MCF 10A (cell line): Measurements from ENCODE around the gene DLG2. TPM values are rescaled to one million over a fixed set of nuclear protein-coding genes. Genes with fewer than 3 reads are reported as not detected.

Experiments
- BruUV-seq: library from RNA; stranded (reverse); fragments of 400-500 nt; replicated peaks from 2 replicates; lab custom pipeline; 2021; lab: Mats Ljungman, UMichigan
- CTCF ChIA-PET: fragments of 300-600 bp; sonication (Branson Sonifier 250); formaldehyde crosslinking; extraction: SDS; loops from one replicate; lab custom pipeline; 2021; ENCODE audit warnings: antibody characterized with exemption, inconsistent platforms; lab: Yijun Ruan, JAX
- POLR2A ChIA-PET: fragments of 300-600, 350-650 bp; sonication (Branson Sonifier 250); formaldehyde crosslinking; extraction: SDS; loops from one replicate; lab custom pipeline; 2020; ENCODE audit warnings: antibody characterized with exemption, inconsistent platforms; lab: Yijun Ruan, JAX
- DNase-seq: peaks from one replicate; pipeline ENCODE4 v3.0.0-alpha.2; 2018; ENCODE audit not compliant: unreplicated experiment
- H3K27ac Mint-ChIP-seq: one replicate; pipeline ENCODE4 v1.8.0; 2022; ENCODE audit warnings: mild to moderate bottlenecking, low read depth, mixed read lengths; ENCODE audit not compliant: unreplicated experiment
- H3K27me3 Mint-ChIP-seq: one replicate; pipeline ENCODE4 v1.8.0; 2022; ENCODE audit warnings: mixed read lengths; ENCODE audit not compliant: insufficient read depth, unreplicated experiment
- H3K36me3 Mint-ChIP-seq: one replicate; pipeline ENCODE4 v1.8.0; 2022; ENCODE audit warnings: mild to moderate bottlenecking, moderate library complexity, mixed read lengths; ENCODE audit not compliant: insufficient read depth, unreplicated experiment
- H3K4me1 Mint-ChIP-seq: one replicate; pipeline ENCODE4 v1.8.0; 2022; ENCODE audit warnings: mixed read lengths; ENCODE audit not compliant: insufficient read depth, unreplicated experiment
- H3K4me3 Mint-ChIP-seq: one replicate; pipeline ENCODE4 v1.8.0; 2022; ENCODE audit warnings: mild to moderate bottlenecking, moderate library complexity, mixed read lengths; ENCODE audit not compliant: unreplicated experiment
- H3K9me3 Mint-ChIP-seq: one replicate; pipeline ENCODE4 v1.8.0; 2022; ENCODE audit warnings: mixed read lengths; ENCODE audit not compliant: unreplicated experiment
- CTCF ChIP-seq: fragments of 200-600 bp; IDR thresholded peaks from one replicate; pipeline ENCODE4 v1.8.0; 2022; ENCODE audit warnings: antibody characterized with exemption, mild to moderate bottlenecking; ENCODE audit not compliant: unreplicated experiment
- intact Hi-C: fragments of 100-400 bp; cut with micrococcal nuclease; formaldehyde crosslinking; loops from 2 replicates; pipeline ENCODE4 v1.14.1; 2022
- total RNA-seq: library from RNA; stranded (reverse); gene quantifications from 2 replicates; pipeline ENCODE4 v1.2.3, GENCODE V29; 2022

DLG2 gene
- total RNA-seq, 1 experiment from 2014 or later, result 0.26 TPM

GRCh38 chr11:84142411-84142810, 1484.7 kb downstream of the DLG2 start:
- no peak for DNase-seq
- intact Hi-C loops, result no loop called here
- CTCF ChIA-PET, result no interaction called here
- no peak for TF ChIP-seq CTCF
- Mint-ChIP-seq H3K9me3 (no peaks in the 10 kb centered on the region), H3K27ac (no peak overlapping the region), H3K4me1 (no peaks in the 10 kb centered on the region), H3K36me3 (no peaks in the 10 kb centered on the region), H3K4me3 (no peak overlapping the region), H3K27me3 (no peaks in the 10 kb centered on the region)
- POLR2A ChIA-PET, result no interaction called here
- no TSS peak for BruUV-seq

- POLR2A ChIA-PET, result interaction anchor here (0.7 kb wide), 1 partner anchor 383 kb away, joined by 3 read pairs; no protein-coding TSS in a partner anchor
- no peak for DNase-seq
- no TSS peak for BruUV-seq
- Mint-ChIP-seq H3K36me3 (no peaks in the 10 kb centered on the region), H3K9me3 (no peaks in the 10 kb centered on the region), H3K27me3 (peaks cover 15% of the 10 kb centered on the region), H3K27ac (no peak overlapping the region), H3K4me3 (no peak overlapping the region), H3K4me1 (no peaks in the 10 kb centered on the region)
- intact Hi-C loops, result no loop called here
- no peak for TF ChIP-seq CTCF
- CTCF ChIA-PET, result no interaction called here
These were observed 1486.6 kb downstream of the DLG2 start for GRCh38 chr11:84140386-84141169.

GRCh38 chr11:84137960-84138359, 1489.2 kb downstream of the DLG2 start:
- intact Hi-C loops, result no loop called here
- no TSS peak for BruUV-seq

GRCh38 chr11:84137505-84137904, 1489.6 kb downstream of the DLG2 start:
- H3K36me3 Mint-ChIP-seq, result no peaks in the 10 kb centered on the region
- DNase-seq, result no peak
- no peak overlapping the region for H3K4me3 Mint-ChIP-seq
- no peak for TF ChIP-seq CTCF
- no peaks in the 10 kb centered on the region for H3K9me3 Mint-ChIP-seq
- H3K27ac Mint-ChIP-seq, result no peak overlapping the region
- CTCF ChIA-PET, result interaction anchor here (0.6 kb wide), 1 partner anchor 421 kb away, joined by 3 read pairs; no protein-coding TSS in a partner anchor
- H3K27me3 Mint-ChIP-seq, result peaks cover 23% of the 10 kb centered on the region
- no peaks in the 10 kb centered on the region for H3K4me1 Mint-ChIP-seq
- POLR2A ChIA-PET, result no interaction called here
- no TSS peak for BruUV-seq
- intact Hi-C loops, result no loop called here

More at GRCh38 chr11:84137960-84138359, 1489.2 kb downstream of the DLG2 start:
- CTCF ChIA-PET, result no interaction called here
- POLR2A ChIA-PET, result no interaction called here
- H3K4me1 Mint-ChIP-seq, result no peaks in the 10 kb centered on the region
- no peaks in the 10 kb centered on the region for H3K9me3 Mint-ChIP-seq
- H3K27ac Mint-ChIP-seq, result no peak overlapping the region
- no peaks in the 10 kb centered on the region for H3K36me3 Mint-ChIP-seq
- no peak for DNase-seq
- no peak overlapping the region for H3K4me3 Mint-ChIP-seq
- H3K27me3 Mint-ChIP-seq, result peaks cover 23% of the 10 kb centered on the region
- no peak for TF ChIP-seq CTCF
